ENCODE results near the gene HSD3B7. TPM values are rescaled to one million over a fixed set of nuclear protein-coding genes. Genes with fewer than 3 reads are reported as not detected.
A peak's percentile ranks its signal among the peaks of the same experiment; 100 is the strongest.

HSD3B7 gene
- total RNA-seq, 2 experiments from 2014 or later: 6.3 to 7.8 TPM

DNA sequence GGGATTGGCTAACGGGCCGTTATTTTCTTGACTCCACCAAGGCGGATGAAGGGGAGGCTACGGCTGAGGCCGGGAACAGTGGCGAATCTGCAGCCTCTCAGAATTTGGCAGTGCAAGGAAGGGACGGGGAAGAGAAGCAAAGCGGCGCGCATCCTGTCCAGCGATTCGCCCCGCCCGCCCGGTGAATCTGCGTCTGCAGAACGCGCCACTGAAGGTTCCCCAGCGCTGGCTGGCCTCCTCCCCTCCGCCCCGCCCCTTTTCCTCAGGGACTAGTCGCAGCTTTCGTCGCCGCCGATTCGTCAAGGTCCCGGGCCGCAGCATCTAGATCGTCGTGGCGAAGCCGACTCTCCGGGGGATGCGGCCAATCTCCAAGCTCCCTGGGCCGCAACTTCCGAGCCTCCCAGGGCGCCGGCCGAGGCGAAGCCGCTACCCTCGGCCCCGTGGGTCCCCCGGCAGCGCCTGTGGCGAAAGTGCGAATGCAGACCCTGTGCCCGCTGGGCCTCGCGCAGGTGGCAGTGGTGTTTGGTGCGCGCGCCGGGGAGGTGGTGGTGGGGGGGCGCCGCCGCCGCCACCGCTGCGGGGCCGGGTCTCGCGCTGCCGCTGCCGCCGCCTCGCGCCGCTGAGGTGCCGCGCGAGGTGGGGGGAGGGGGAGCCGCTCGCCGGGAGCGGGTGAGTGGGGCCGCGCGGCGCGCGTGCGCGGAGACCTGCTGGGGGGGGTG is 27.4 kb upstream of the HSD3B7 start, which contains the start of gene SETD1A:
Gene SETD1A, plus strand, starts transcription at position 299 of the 719 bp plus-strand sequence. CDS start 978 bp downstream, outside the sequence.
- Mint-ChIP-seq H3K36me3 (ENCODE audit: low read depth) (peaks cover 40% of the 10 kb centered on the region), H3K4me3 (peak within 1 kb of the TSS; percentile 95), H3K9me3 (ENCODE audit: insufficient read depth) (no peaks in the 10 kb centered on the region), H3K27me3 (ENCODE audit: low read depth) (no peaks in the 10 kb centered on the region), H3K27ac (peak within 1 kb of the TSS; percentile 99), H3K4me1 (ENCODE audit: low read depth) (peaks cover 41% of the 10 kb centered on the region)
- ChIA-PET CTCF (interaction anchor here (0.9 kb wide), 1 partner anchor 8 kb away, joined by 3 read pairs; the partner anchor contains the start of gene ORAI3), POLR2A (interaction anchor here (0.6 to 2.7 kb wide), 7 partner anchors 8 to 222 kb away, joined by 3 to 9 read pairs (median 3); partner anchors contain the start of genes FUS, ORAI3, VKORC1 and ZNF646)
- ATAC-seq (peak; percentile 86), DNase-seq (peak; percentile 99)

DNA sequence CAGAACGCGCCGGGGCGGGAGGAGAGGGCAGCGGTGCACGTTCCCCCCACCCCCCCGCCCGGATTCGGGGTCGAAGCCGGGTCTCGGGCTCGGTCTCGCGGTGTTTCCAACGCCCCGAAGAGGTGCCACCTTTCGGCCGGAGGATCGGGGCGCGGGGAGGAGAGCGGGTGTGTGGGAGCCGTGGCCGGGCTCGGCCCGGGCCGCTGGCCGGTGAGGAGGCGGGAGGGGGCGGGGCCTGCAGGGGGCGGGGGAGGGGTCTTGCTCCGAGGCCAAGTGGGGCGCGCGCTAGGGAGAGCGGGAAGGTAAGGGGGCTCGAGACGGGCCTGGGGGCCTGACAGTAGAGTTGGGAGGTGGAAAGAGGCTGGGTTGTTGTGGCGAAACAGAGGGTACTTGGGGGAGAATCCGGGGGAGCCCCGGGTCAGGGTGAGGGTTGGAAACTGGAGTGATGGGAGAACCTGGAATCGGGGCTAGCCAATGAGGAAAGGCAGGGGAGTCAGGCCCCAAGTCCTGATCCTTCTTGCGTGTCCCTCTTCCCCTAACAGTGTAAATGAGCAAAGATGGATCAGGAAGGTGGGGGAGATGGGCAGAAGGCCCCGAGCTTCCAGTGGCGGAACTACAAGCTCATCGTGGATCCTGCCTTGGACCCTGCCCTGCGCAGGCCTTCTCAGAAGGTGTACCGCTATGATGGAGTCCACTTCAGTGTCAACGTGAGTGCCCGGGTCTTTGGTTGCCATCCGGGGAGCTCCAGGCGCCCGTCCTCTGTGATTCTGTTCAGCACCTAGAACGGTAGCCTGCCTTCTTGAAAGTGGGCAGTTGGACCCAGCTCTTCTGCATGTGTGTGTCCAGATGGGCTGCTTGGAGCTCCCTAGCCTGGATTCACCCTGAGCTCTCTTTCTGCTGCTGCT is 26.6 kb upstream of the HSD3B7 start:
- ChIA-PET CTCF (interaction anchor here (0.9 to 1.0 kb wide), 2 partner anchors 9 to 26 kb away, joined by 3 read pairs; partner anchors contain the start of gene ORAI3), POLR2A (interaction anchor here (0.8 to 2.7 kb wide), 4 partner anchors 114 to 222 kb away, joined by 3 to 9 read pairs (median 6); partner anchors contain the start of genes FUS, KAT8, ZNF646 and ZNF668)
- peaks cover 39% of the 10 kb centered on the region for H3K4me1 Mint-ChIP-seq (ENCODE audit: low read depth)
- no peaks in the 10 kb centered on the region for H3K27me3 Mint-ChIP-seq (ENCODE audit: low read depth)
- DNase-seq: no peak
- no peaks in the 10 kb centered on the region for H3K9me3 Mint-ChIP-seq (ENCODE audit: insufficient read depth)
- peak overlapping the region; percentile 90 for H3K4me3 Mint-ChIP-seq
- ATAC-seq: no peak
- H3K36me3 Mint-ChIP-seq (ENCODE audit: low read depth): peaks cover 46% of the 10 kb centered on the region
- H3K27ac Mint-ChIP-seq: peak overlapping the region; percentile 90

DNA sequence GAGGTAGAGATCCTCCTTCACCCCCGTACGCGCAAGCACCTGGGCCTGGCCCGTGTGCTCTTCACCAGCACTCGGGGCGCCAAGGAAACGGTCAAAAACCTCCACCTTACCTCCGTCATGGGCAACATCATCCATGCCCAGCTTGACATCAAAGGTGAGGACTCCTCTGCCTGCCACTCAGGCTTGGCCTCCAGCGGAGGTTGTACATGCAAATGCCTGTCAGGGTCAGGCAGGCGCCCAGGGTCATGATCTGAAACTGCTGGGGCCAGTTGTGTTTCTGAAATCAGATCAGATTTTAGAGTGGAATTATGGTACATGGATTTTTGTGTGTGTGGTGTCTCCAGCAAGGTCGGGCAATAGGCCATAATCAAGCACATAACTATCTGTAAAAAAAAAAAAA is 23.6 kb upstream of the HSD3B7 start:
- ATAC-seq (no peak), DNase-seq (no peak)
- H3K4me1 Mint-ChIP-seq (ENCODE audit: low read depth): peaks cover 26% of the 10 kb centered on the region
- no peak overlapping the region for H3K4me3 Mint-ChIP-seq
- no peaks in the 10 kb centered on the region for H3K9me3 Mint-ChIP-seq (ENCODE audit: insufficient read depth)
- H3K36me3 Mint-ChIP-seq (ENCODE audit: low read depth): peaks cover 66% of the 10 kb centered on the region
- POLR2A ChIA-PET: no interaction called here
- CTCF ChIA-PET: interaction anchor here (0.8 to 2.2 kb wide), 2 partner anchors 20 to 24 kb away, joined by 3 to 8 read pairs; partner anchors contain the start of gene HSD3B7
- H3K27ac Mint-ChIP-seq: no peak overlapping the region
- H3K27me3 Mint-ChIP-seq (ENCODE audit: low read depth): no peaks in the 10 kb centered on the region

DNA sequence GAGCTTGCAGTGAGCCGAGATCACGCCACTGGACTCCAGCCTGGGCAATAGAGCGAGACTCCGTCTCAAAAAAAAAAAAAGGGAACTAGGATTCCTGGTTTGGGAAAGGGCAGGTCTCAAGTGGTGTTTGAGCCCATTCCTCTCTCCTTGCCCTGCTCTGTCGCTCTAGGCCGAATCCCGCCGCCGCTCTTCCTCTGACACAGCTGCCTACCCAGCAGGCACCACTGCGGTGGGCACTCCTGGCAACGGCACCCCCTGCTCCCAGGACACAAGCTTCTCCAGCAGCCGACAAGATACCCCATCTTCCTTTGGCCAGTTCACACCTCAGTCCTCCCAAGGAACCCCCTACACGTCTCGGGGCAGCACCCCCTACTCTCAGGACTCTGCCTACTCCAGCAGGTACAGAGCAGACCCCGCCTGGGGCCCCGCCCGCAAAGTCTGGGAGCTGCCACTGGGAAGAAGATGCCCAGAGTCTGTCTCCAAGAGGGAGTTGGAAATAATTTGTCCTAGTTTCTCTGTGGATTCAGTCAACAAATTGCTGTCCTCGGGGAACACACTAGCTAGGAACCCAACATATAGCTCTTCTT is 21.0 kb upstream of the HSD3B7 start:
- ChIA-PET CTCF (interaction anchor here (0.8 to 1.1 kb wide), 2 partner anchors 20 to 21 kb away, joined by 3 read pairs; partner anchors contain the start of gene HSD3B7), POLR2A (no interaction called here)
- Mint-ChIP-seq H3K27ac (no peak overlapping the region), H3K4me3 (no peak overlapping the region), H3K36me3 (ENCODE audit: low read depth) (peaks cover 70% of the 10 kb centered on the region), H3K9me3 (ENCODE audit: insufficient read depth) (no peaks in the 10 kb centered on the region), H3K27me3 (ENCODE audit: low read depth) (no peaks in the 10 kb centered on the region), H3K4me1 (ENCODE audit: low read depth) (peaks cover 15% of the 10 kb centered on the region)
- ATAC-seq (no peak), DNase-seq (no peak)

DNA sequence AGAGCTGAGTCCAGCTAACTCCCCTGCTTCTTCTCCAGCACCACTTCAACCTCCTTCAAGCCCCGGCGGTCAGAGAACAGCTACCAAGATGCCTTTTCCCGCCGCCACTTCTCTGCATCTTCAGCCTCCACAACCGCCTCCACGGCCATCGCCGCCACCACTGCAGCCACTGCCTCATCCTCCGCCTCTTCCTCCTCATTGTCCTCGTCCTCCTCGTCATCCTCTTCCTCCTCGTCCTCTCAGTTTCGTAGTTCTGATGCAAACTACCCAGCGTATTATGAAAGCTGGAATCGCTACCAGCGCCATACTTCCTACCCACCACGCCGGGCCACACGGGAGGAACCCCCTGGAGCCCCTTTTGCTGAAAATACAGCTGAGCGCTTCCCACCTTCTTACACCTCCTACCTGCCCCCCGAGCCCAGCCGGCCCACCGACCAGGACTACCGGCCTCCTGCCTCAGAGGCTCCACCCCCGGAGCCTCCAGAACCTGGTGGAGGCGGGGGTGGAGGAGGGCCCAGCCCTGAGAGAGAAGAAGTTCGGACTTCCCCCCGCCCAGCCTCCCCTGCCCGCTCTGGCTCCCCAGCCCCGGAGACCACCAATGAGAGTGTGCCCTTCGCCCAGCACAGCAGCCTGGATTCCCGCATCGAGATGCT is 20.3 kb upstream of the HSD3B7 start:
- Mint-ChIP-seq H3K36me3 (ENCODE audit: low read depth) (peaks cover 67% of the 10 kb centered on the region), H3K9me3 (ENCODE audit: insufficient read depth) (no peaks in the 10 kb centered on the region), H3K4me1 (ENCODE audit: low read depth) (peaks cover 8% of the 10 kb centered on the region), H3K27ac (no peak overlapping the region), H3K27me3 (ENCODE audit: low read depth) (no peaks in the 10 kb centered on the region), H3K4me3 (no peak overlapping the region)
- no peak for ATAC-seq
- ChIA-PET CTCF (interaction anchor here (1.1 kb wide), 1 partner anchor 20 kb away, joined by 3 read pairs; the partner anchor contains the start of gene HSD3B7), POLR2A (no interaction called here)
- DNase-seq: no peak

DNA sequence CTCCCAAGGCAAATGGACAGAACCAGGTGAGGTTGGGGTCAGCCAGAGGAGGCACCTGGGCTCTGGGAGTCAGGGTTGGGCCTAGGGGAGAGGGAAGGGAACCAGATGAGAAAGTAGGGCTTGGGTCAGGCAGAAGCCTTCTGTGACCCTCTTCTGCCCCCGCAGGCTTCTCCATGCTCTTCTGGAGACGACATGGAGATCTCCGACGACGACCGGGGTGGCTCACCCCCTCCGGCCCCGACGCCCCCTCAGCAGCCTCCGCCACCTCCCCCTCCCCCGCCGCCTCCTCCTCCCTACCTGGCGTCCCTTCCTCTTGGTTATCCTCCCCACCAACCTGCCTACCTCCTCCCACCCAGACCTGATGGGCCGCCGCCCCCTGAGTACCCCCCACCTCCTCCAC is 19.6 kb upstream of the HSD3B7 start:
- H3K36me3 Mint-ChIP-seq (ENCODE audit: low read depth): peaks cover 61% of the 10 kb centered on the region
- CTCF ChIA-PET: no interaction called here
- ATAC-seq: no peak
- POLR2A ChIA-PET: interaction anchor here (0.6 kb wide), 1 partner anchor 198 kb away, joined by 3 read pairs; no protein-coding TSS in a partner anchor
- no peak overlapping the region for H3K27ac Mint-ChIP-seq
- H3K27me3 Mint-ChIP-seq (ENCODE audit: low read depth): no peaks in the 10 kb centered on the region
- H3K9me3 Mint-ChIP-seq (ENCODE audit: insufficient read depth): no peaks in the 10 kb centered on the region
- peaks cover under 1% of the 10 kb centered on the region for H3K4me1 Mint-ChIP-seq (ENCODE audit: low read depth)
- H3K4me3 Mint-ChIP-seq: no peak overlapping the region
- DNase-seq: no peak

DNA sequence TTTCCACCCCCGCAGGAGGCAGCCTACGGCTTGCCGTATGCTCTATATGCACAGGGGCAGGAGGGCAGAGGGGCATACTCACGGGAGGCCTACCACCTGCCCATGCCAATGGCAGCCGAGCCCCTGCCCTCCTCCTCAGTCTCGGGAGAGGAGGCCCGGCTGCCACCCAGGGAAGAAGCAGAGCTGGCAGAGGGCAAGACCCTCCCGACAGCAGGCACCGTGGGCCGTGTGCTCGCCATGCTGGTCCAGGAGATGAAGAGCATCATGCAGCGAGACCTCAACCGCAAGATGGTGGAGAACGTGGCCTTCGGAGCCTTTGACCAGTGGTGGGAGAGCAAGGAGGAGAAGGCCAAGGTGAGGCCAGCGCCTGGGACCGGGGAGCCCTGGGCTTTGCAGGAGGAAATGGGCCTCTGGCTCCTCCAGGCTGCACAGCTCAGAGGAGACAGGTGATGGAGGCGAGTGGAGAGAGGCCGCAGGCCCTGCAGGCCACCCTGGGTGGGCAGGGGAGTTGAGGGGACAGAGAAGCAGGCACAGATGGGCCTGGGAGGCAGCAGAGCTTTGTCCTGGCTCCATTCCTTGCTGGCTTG is 18.9 kb upstream of the HSD3B7 start:
- Mint-ChIP-seq H3K9me3 (ENCODE audit: insufficient read depth) (no peaks in the 10 kb centered on the region), H3K4me1 (ENCODE audit: low read depth) (no peaks in the 10 kb centered on the region), H3K4me3 (no peak overlapping the region), H3K36me3 (ENCODE audit: low read depth) (peaks cover 63% of the 10 kb centered on the region), H3K27me3 (ENCODE audit: low read depth) (no peaks in the 10 kb centered on the region), H3K27ac (no peak overlapping the region)
- CTCF ChIA-PET: no interaction called here
- ATAC-seq (no peak), DNase-seq (no peak)
- POLR2A ChIA-PET: interaction anchor here (0.5 to 1.3 kb wide), 4 partner anchors 12 to 511 kb away, joined by 3 read pairs; no protein-coding TSS in a partner anchor

DNA sequence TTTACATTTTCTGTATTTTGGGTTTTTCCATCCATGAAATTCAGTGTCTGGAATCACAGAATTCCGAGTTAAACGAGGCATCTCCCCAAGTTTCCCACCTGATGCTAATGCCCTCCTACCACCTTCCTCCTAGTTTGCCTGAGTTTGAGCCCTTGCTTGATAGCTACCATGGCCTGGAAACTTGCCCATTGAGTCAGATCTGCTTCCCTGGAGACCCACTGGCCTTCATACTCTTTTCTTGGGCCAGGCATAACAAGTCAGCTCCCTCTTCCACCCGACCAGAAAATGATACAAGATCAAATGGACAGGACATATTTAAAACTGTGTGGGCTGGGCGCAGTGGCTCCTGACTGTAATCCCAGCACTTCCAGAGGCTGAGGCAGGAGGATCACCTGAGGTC is 17.2 kb upstream of the HSD3B7 start:
- Mint-ChIP-seq H3K4me1 (ENCODE audit: low read depth) (no peaks in the 10 kb centered on the region), H3K4me3 (no peak overlapping the region), H3K36me3 (ENCODE audit: low read depth) (peaks cover 66% of the 10 kb centered on the region), H3K27me3 (ENCODE audit: low read depth) (no peaks in the 10 kb centered on the region), H3K27ac (no peak overlapping the region), H3K9me3 (ENCODE audit: insufficient read depth) (no peaks in the 10 kb centered on the region)
- ChIA-PET POLR2A (no interaction called here), CTCF (no interaction called here)
- DNase-seq: no peak
- no peak for ATAC-seq

DNA sequence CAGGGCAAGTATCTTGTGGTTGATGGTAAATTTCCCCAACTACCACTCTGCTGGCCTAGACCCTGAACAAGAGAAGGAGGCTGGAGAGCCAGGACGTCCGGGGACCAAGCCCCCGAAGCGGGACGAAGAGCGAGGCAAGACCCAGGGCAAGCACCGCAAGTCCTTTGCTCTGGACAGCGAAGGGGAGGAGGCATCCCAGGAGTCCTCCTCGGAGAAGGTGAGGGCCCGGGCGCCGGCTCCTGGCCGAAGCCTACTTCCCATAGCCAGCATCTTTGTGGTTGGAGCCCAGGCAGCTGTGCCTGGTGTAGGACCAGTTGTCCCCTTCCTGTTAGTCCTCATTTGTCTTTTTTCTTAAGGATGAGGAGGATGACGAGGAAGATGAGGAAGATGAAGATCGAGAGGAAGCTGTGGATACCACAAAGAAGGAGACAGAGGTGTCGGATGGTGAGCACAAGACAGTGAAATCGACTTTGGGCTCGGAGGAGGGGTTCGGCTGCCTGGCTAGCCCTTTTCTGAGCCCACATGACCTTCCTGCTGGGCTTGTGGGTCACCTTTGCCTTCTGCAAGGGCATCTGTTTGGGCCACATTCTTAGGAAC is 15.7 kb upstream of the HSD3B7 start:
- DNase-seq (no peak), ATAC-seq (no peak)
- H3K4me3 Mint-ChIP-seq: no peak overlapping the region
- H3K27me3 Mint-ChIP-seq (ENCODE audit: low read depth): no peaks in the 10 kb centered on the region
- peaks cover 69% of the 10 kb centered on the region for H3K36me3 Mint-ChIP-seq (ENCODE audit: low read depth)
- H3K9me3 Mint-ChIP-seq (ENCODE audit: insufficient read depth): no peaks in the 10 kb centered on the region
- no peak overlapping the region for H3K27ac Mint-ChIP-seq
- ChIA-PET POLR2A (interaction anchor here (0.6 kb wide), 1 partner anchor 114 kb away, joined by 3 read pairs; no protein-coding TSS in a partner anchor), CTCF (interaction anchor here (0.6 to 1.2 kb wide), 3 partner anchors 15 to 173 kb away, joined by 3 to 4 read pairs (median 3); partner anchors contain the start of genes HSD3B7 and VKORC1)
- H3K4me1 Mint-ChIP-seq (ENCODE audit: low read depth): no peaks in the 10 kb centered on the region

DNA sequence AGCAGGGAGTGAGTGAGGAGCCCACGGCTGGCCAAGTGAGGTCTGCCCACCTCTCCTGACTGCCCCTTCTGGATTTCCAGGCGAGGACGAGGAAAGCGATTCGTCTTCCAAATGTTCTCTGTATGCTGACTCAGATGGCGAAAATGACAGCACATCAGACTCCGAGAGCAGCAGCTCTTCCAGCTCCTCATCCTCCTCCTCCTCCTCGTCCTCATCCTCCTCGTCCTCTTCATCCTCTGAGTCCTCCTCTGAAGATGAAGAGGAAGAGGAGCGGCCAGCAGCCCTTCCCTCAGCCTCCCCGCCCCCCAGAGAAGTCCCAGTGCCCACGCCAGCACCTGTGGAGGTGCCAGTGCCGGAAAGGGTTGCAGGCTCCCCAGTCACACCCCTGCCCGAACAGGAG is 13.7 kb upstream of the HSD3B7 start:
- Mint-ChIP-seq H3K4me1 (ENCODE audit: low read depth) (no peaks in the 10 kb centered on the region), H3K4me3 (no peak overlapping the region), H3K27ac (no peak overlapping the region), H3K27me3 (ENCODE audit: low read depth) (no peaks in the 10 kb centered on the region), H3K36me3 (ENCODE audit: low read depth) (peaks cover 65% of the 10 kb centered on the region), H3K9me3 (ENCODE audit: insufficient read depth) (no peaks in the 10 kb centered on the region)
- ChIA-PET POLR2A (no interaction called here), CTCF (interaction anchor here (1.2 kb wide), 1 partner anchor 12 kb away, joined by 3 read pairs; no protein-coding TSS in a partner anchor)
- no peak for DNase-seq
- ATAC-seq: no peak
